Karpas-422 (cell line): ENCODE data around the gene CASP8. TPM values are rescaled to one million over a fixed set of nuclear protein-coding genes. Genes with fewer than 3 reads are reported as not detected.

Experiments
- DNase-seq: peaks from one replicate; pipeline ENCODE4 v3.0.0-alpha.2; 2015
- H2AFZ ChIP-seq: fragments of 200-600 bp; sonication (generic); 2 replicates; pipeline ENCODE4 v1.6.1; 2014; ENCODE audit warnings: antibody characterized with exemption, low read length, mixed read lengths
- H3K27ac ChIP-seq: fragments of 200-600 bp; sonication (generic); 2 replicates; pipeline ENCODE4 v1.5.1; 2014; ENCODE audit warnings: mild to moderate bottlenecking, low read length, moderate library complexity
- H3K27me3 ChIP-seq: fragments of 200-600 bp; sonication (generic); 2 replicates; pipeline ENCODE4 v1.6.1; 2014; ENCODE audit warnings: low read length, mixed read lengths
- H3K36me3 ChIP-seq: fragments of 200-600 bp; sonication (generic); 2 replicates; pipeline ENCODE4 v1.6.1; 2014; ENCODE audit warnings: low read length, mixed read lengths; ENCODE audit not compliant: insufficient read depth
- H3K4me1 ChIP-seq: fragments of 200-600 bp; sonication (generic); 2 replicates; pipeline ENCODE4 v1.6.1; 2014; ENCODE audit warnings: mild to moderate bottlenecking, low read length, mixed read lengths
- H3K4me2 ChIP-seq: fragments of 200-600 bp; sonication (generic); 2 replicates; pipeline ENCODE4 v1.6.1; 2014; ENCODE audit warnings: low read length, low read depth, mild to moderate bottlenecking; ENCODE audit not compliant: poor library complexity, severe bottlenecking
- H3K4me3 ChIP-seq: fragments of 200-600 bp; sonication (generic); 2 replicates; pipeline ENCODE4 v1.5.1; 2014; ENCODE audit warnings: mild to moderate bottlenecking, antibody characterized with exemption, low read length, mixed read lengths
- H3K79me2 ChIP-seq: fragments of 200-600 bp; sonication (generic); 2 replicates; pipeline ENCODE4 v1.6.1; 2014; ENCODE audit warnings: mild to moderate bottlenecking, low read length, mixed read lengths
- H3K9ac ChIP-seq: fragments of 200-600 bp; sonication (generic); 2 replicates; pipeline ENCODE4 v1.6.0; 2014; ENCODE audit warnings: low read length
- H3K9me2 ChIP-seq: fragments of 200-600 bp; sonication (generic), shearing (Covaris generic); replicated peaks from 2 replicates; pipeline ENCODE4 v1.6.0; 2014; ENCODE audit warnings: mild to moderate bottlenecking, low read length, moderate library complexity; ENCODE audit not compliant: insufficient read depth
- H3K9me3 ChIP-seq: fragments of 300-700, 200-600 bp; sonication (generic); 2 replicates; pipeline ENCODE4 v1.6.1; 2014; ENCODE audit warnings: low read length, mixed read lengths
- H4K20me1 ChIP-seq: fragments of 200-600 bp; sonication (generic); 2 replicates; pipeline ENCODE4 v1.6.1; 2014; ENCODE audit warnings: mild to moderate bottlenecking, antibody characterized with exemption, low read length, low read depth; ENCODE audit not compliant: insufficient read depth
- total RNA-seq: library from RNA; depleted of rRNA; stranded (reverse); fragments of >200 nt; shearing (Covaris generic); gene quantifications from 2 replicates; pipeline ENCODE4 v1.2.3, GENCODE V29; 2014; ENCODE audit warnings: low replicate concordance; rRNA removed

The CASP8 gene
- 28.5 and 114 TPM in 2 replicates for total RNA-seq

- DNase-seq, result peak; percentile 94
- H3K27me3 ChIP-seq, result no peaks in the 10 kb centered on the region
- H3K27ac ChIP-seq, result peak within 1 kb of the TSS; percentile 89
- H3K36me3 ChIP-seq, result no peaks in the 10 kb centered on the region
- peaks cover 65% of the 10 kb centered on the region for H3K4me1 ChIP-seq
- H2AFZ ChIP-seq, result peak within 1 kb of the TSS; percentile 69
- peak within 1 kb of the TSS; percentile 90 for H3K4me3 ChIP-seq
- peaks cover 56% of the 10 kb centered on the region for H3K79me2 ChIP-seq
- H3K9me3 ChIP-seq, result no peaks in the 10 kb centered on the region
- peaks cover 24% of the 10 kb centered on the region; the same call in 1 of the 2 replicates for H4K20me1 ChIP-seq
- H3K4me2 ChIP-seq, result peak within 1 kb of the TSS; percentile 87
- peak within 1 kb of the TSS; percentile 79 for H3K9ac ChIP-seq
- no peaks in the 10 kb centered on the region for H3K9me2 ChIP-seq
Observed at GRCh38 chr2:201260302-201260800, at the start of gene CASP8. CASP8 (plus strand) TSS chr2:201260536; CDS start chr2:201266487, 5,951 bp downstream.

GRCh38 chr2:201215963-201216362 is 44.4 kb upstream of the CASP8 start:
- H3K79me2 ChIP-seq, result no peaks in the 10 kb centered on the region
- DNase-seq, result no peak
- H4K20me1 ChIP-seq, result no peaks in the 10 kb centered on the region
- H3K4me3 ChIP-seq, result no peak overlapping the region
- H3K9me2 ChIP-seq, result no peaks in the 10 kb centered on the region
- H3K4me2 ChIP-seq, result no peak overlapping the region
- H3K9me3 ChIP-seq, result no peaks in the 10 kb centered on the region
- no peak overlapping the region for H3K27ac ChIP-seq
- H3K4me1 ChIP-seq, result no peaks in the 10 kb centered on the region
- H3K9ac ChIP-seq, result no peak overlapping the region
- no peak overlapping the region for H2AFZ ChIP-seq
- no peaks in the 10 kb centered on the region for H3K27me3 ChIP-seq
- H3K36me3 ChIP-seq, result no peaks in the 10 kb centered on the region

GRCh38 chr2:201216918-201217317 is 43.4 kb upstream of the CASP8 start:
- Histone ChIP-seq H3K4me3 (no peak overlapping the region), H3K4me1 (no peaks in the 10 kb centered on the region), H3K79me2 (no peaks in the 10 kb centered on the region), H2AFZ (no peak overlapping the region), H3K9me3 (no peaks in the 10 kb centered on the region), H3K27ac (no peak overlapping the region), H3K9ac (no peak overlapping the region), H4K20me1 (no peaks in the 10 kb centered on the region), H3K9me2 (no peaks in the 10 kb centered on the region), H3K27me3 (no peaks in the 10 kb centered on the region), H3K36me3 (no peaks in the 10 kb centered on the region), H3K4me2 (no peak overlapping the region)
- no peak for DNase-seq

- no peak for DNase-seq
- no peaks in the 10 kb centered on the region for H3K27me3 ChIP-seq
- H3K9me2 ChIP-seq, result no peaks in the 10 kb centered on the region
- H3K4me2 ChIP-seq, result no peak overlapping the region
- H3K9ac ChIP-seq, result no peak overlapping the region
- no peaks in the 10 kb centered on the region for H3K9me3 ChIP-seq
- H2AFZ ChIP-seq, result no peak overlapping the region
- H3K27ac ChIP-seq, result no peak overlapping the region
- H3K79me2 ChIP-seq, result no peaks in the 10 kb centered on the region
- no peak overlapping the region for H3K4me3 ChIP-seq
- no peaks in the 10 kb centered on the region for H3K36me3 ChIP-seq
- no peaks in the 10 kb centered on the region for H4K20me1 ChIP-seq
- H3K4me1 ChIP-seq, result peaks cover 7% of the 10 kb centered on the region
Observed at GRCh38 chr2:201218780-201219179, 41.6 kb upstream of the CASP8 start.

- H3K4me3 ChIP-seq, result no peak overlapping the region
- H3K4me2 ChIP-seq, result no peak overlapping the region
- H3K27ac ChIP-seq, result no peak overlapping the region
- no peaks in the 10 kb centered on the region for H3K9me2 ChIP-seq
- peaks cover 7% of the 10 kb centered on the region for H3K4me1 ChIP-seq
- H2AFZ ChIP-seq, result no peak overlapping the region
- no peaks in the 10 kb centered on the region for H3K9me3 ChIP-seq
- H4K20me1 ChIP-seq, result no peaks in the 10 kb centered on the region
- H3K9ac ChIP-seq, result no peak overlapping the region
- no peaks in the 10 kb centered on the region for H3K79me2 ChIP-seq
- no peaks in the 10 kb centered on the region for H3K27me3 ChIP-seq
- H3K36me3 ChIP-seq, result no peaks in the 10 kb centered on the region
- no peak for DNase-seq
Observed at GRCh38 chr2:201219328-201220096, 40.8 kb upstream of the CASP8 start.

- H3K9me3 ChIP-seq, result no peaks in the 10 kb centered on the region
- H3K9me2 ChIP-seq, result no peaks in the 10 kb centered on the region
- H2AFZ ChIP-seq, result no peak overlapping the region
- H3K27ac ChIP-seq, result no peak overlapping the region
- no peaks in the 10 kb centered on the region for H3K27me3 ChIP-seq
- no peaks in the 10 kb centered on the region for H4K20me1 ChIP-seq
- H3K9ac ChIP-seq, result no peak overlapping the region
- DNase-seq, result no peak
- H3K4me3 ChIP-seq, result no peak overlapping the region
- no peak overlapping the region for H3K4me2 ChIP-seq
- H3K36me3 ChIP-seq, result no peaks in the 10 kb centered on the region
- no peaks in the 10 kb centered on the region for H3K79me2 ChIP-seq
- peaks cover 7% of the 10 kb centered on the region for H3K4me1 ChIP-seq
Observed at GRCh38 chr2:201220102-201220570, 40.2 kb upstream of the CASP8 start.

GRCh38 chr2:201223089-201224073 is 37.0 kb upstream of the CASP8 start:
- no peak overlapping the region for H3K27ac ChIP-seq
- H3K9ac ChIP-seq, result 0 out of 2 replicates have a peak overlapping the region, but pooled peaks have one; percentile 17
- no peaks in the 10 kb centered on the region for H3K9me3 ChIP-seq
- no peaks in the 10 kb centered on the region for H4K20me1 ChIP-seq
- peak overlapping the region; percentile 22; the same call in 1 of the 2 replicates for H3K4me3 ChIP-seq
- H3K27me3 ChIP-seq, result no peaks in the 10 kb centered on the region
- peak overlapping the region; percentile 45 for H3K4me2 ChIP-seq
- no peaks in the 10 kb centered on the region for H3K36me3 ChIP-seq
- DNase-seq, result no peak
- H3K4me1 ChIP-seq, result peaks cover 7% of the 10 kb centered on the region
- H3K9me2 ChIP-seq, result no peaks in the 10 kb centered on the region
- no peaks in the 10 kb centered on the region for H3K79me2 ChIP-seq
- H2AFZ ChIP-seq, result no peak overlapping the region
